Measurements from ENCODE around the gene NFE2L3. TPM values are rescaled to one million over a fixed set of nuclear protein-coding genes. Genes with fewer than 3 reads are reported as not detected.
"Not testable (repeated sequence)": the region's sequence is repeated elsewhere in the genome, so short reads cannot be mapped to it uniquely, and the experiment has no call there.

The NFE2L3 gene
- total and polyA plus RNA-seq, 9 of the 15 experiments (the other 6 are each of a cell fraction or from before 2014, with no cell fraction given), result 2.9 to 16.9 (median 12.4) TPM

DNA sequence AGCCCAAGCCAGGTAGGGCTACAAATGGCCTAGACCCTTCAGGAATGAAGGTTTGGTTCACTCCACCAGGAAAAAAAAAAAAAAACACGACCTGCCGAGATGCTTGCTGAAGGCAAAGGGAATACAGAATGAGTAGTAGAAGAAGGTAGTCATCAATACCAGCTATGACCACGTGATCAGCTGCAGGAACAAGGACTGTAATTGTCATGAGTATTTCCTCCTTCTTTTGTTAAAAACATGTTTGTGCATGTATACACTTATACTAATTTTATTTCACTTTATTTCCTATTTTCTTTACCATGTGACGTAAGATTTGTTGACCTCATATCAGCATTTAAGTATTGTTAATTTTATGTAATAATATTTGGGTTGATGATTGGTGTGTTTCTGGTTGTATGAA is 27.2 kb upstream of the NFE2L3 start:
- peaks cover 25 to 48% of the 10 kb centered on the region in 2 experiments for H3K27me3 ChIP-seq (ENCODE audit: control insufficient read depth in 2 of 2, insufficient read depth in 2 of 2, low read length in 2 of 2)
- in situ Hi-C loops (cut with MboI); H3K4me1 ChIP-seq (replicated peaks in 1 of 2; ENCODE audit: control insufficient read depth in 2 of 2, insufficient read depth in 2 of 2, low read length in 2 of 2); H3K27ac ChIP-seq (ENCODE audit: extremely low read depth, low read depth, low read length); H3K9ac ChIP-seq (ENCODE audit: insufficient read depth in 1 of 2, low read depth in 2 of 2, low read length in 2 of 2); POLR2A ChIA-PET; H4K20me1 ChIP-seq (replicated peaks; ENCODE audit: control insufficient read depth, insufficient read depth, low read length); ATAC-seq; intact Hi-C loops (cut with micrococcal nuclease); H3K9me1 ChIP-seq (ENCODE audit: control insufficient read depth, insufficient read depth, low read length); DNase-seq (ENCODE audit: extremely low read depth in 1 of 4, low spot score in 3 of 4); H2AFZ ChIP-seq (ENCODE audit: low read depth, low read length); H3K4me3 ChIP-seq; CTCF ChIA-PET (ENCODE audit: low intra/inter-chr PET ratio); H3K79me2 ChIP-seq (ENCODE audit: control insufficient read depth, insufficient read depth, low read length); H3K9me3 ChIP-seq (replicated peaks; ENCODE audit: control insufficient read depth, insufficient read depth, low read depth, low read length); H3K4me2 ChIP-seq (ENCODE audit: insufficient read depth, low read length); FAIRE-seq; BruUV-seq (replicated peaks); H3K36me3 ChIP-seq (ENCODE audit: control insufficient read depth, insufficient read depth, low read length): not testable (repeated sequence)
- TF ChIP-seq, protein P1, sequence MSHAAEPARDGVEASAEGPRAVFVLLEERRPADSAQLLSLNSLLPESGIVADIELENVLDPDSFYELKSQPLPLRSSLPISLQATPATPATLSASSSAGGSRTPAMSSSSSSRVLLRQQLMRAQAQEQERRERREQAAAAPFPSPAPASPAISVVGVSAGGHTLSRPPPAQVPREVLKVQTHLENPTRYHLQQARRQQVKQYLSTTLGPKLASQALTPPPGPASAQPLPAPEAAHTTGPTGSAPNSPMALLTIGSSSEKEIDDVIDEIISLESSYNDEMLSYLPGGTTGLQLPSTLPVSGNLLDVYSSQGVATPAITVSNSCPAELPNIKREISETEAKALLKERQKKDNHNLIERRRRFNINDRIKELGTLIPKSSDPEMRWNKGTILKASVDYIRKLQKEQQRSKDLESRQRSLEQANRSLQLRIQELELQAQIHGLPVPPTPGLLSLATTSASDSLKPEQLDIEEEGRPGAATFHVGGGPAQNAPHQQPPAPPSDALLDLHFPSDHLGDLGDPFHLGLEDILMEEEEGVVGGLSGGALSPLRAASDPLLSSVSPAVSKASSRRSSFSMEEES (CRISPR knock-in tag; IDR thresholded peaks at IDR 0.05), result peak; percentile 60
- peak; percentile 60 for TF ChIP-seq RAD51 (IDR thresholded peaks at IDR 0.05; ENCODE audit: borderline replicate concordance, low read depth)
- WGBS (ENCODE audit: insufficient coverage, low coverage, missing lambda C conversion rate), result 7% methylated on average over 4 of the region's 4 CpGs

DNA sequence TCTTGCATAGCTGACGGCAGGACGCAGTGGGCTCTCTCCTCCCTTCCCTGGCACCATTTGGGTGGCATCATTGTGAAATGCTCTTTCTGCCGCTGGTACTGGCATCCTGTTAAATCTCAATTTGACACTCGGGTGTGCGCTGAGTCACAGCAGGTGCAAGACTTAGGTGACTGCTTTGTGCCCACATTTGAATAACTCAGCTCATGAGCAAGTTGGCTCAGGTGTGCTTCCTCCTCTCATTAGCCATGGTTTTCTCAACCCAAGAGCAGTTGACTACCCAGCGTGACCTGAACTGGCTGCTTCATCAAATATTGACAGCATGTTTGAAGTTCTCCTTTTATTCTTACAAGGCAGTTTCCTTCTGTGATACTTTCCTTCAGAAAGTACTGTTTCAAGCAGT is 24.6 kb upstream of the NFE2L3 start:
- WGBS (ENCODE audit: insufficient coverage, low coverage, missing lambda C conversion rate), result 0% methylated on average over 6 of the region's 6 CpGs
- no peak overlapping the region for H2AFZ ChIP-seq (ENCODE audit: low read depth, low read length)
- H3K9me1 ChIP-seq (ENCODE audit: control insufficient read depth, insufficient read depth, low read length), result no peaks in the 10 kb centered on the region
- H4K20me1 ChIP-seq (replicated peaks; ENCODE audit: control insufficient read depth, insufficient read depth, low read length), result no peaks in the 10 kb centered on the region
- no peak overlapping the region for H3K27ac ChIP-seq (ENCODE audit: extremely low read depth, low read depth, low read length)
- intact Hi-C loops (cut with micrococcal nuclease), result no loop called here
- no peak overlapping the region for H3K4me2 ChIP-seq (ENCODE audit: insufficient read depth, low read length)
- H3K36me3 ChIP-seq (ENCODE audit: control insufficient read depth, insufficient read depth, low read length), result no peaks in the 10 kb centered on the region
- in situ Hi-C loops (cut with MboI), result no loop called here
- no peak for ATAC-seq
- TF ChIP-seq PRMT5 (CRISPR knock-in tag; IDR thresholded peaks at IDR 0.05), result no peak
- TF ChIP-seq FIP1L1 (IDR thresholded peaks at IDR 0.05; ENCODE audit: low read depth, low read length, poor library complexity, severe bottlenecking), result no peak
- TF ChIP-seq CBX8 (IDR thresholded peaks at IDR 0.05; ENCODE audit: borderline replicate concordance, extremely low read depth, low read depth, low read length, poor library complexity, severe bottlenecking), result no peak
- TF ChIP-seq SMARCA5 (IDR thresholded peaks at IDR 0.05), result no peak
- no peak for TF ChIP-seq POLR2B (IDR thresholded peaks at IDR 0.05; ENCODE audit: low read depth, partially characterized antibody)
- no peak for TF ChIP-seq ZNF445 (CRISPR knock-in tag; IDR thresholded peaks at IDR 0.05; ENCODE audit: low read depth)
- TF ChIP-seq CEBPB (tag; IDR thresholded peaks at IDR 0.05), result no peak
- TF ChIP-seq ZNF57 (CRISPR knock-in tag; IDR thresholded peaks at IDR 0.05), result no peak
- no peak for DNase-seq (ENCODE audit: extremely low read depth in 1 of 4, low spot score in 3 of 4)
- H3K4me1 ChIP-seq (replicated peaks in 1 of 2; ENCODE audit: control insufficient read depth in 2 of 2, insufficient read depth in 2 of 2, low read length in 2 of 2), result peaks cover 0 to 3% of the 10 kb centered on the region in 2 experiments; a peak in 1 of 5 replicates
- FAIRE-seq, result no peak
- BruUV-seq (replicated peaks), result no TSS peak
- H3K9me3 ChIP-seq (replicated peaks; ENCODE audit: control insufficient read depth, insufficient read depth, low read depth, low read length), result no peaks in the 10 kb centered on the region
- H3K9ac ChIP-seq (ENCODE audit: insufficient read depth in 1 of 2, low read depth in 2 of 2, low read length in 2 of 2), result no peak overlapping the region
- ChIA-PET CTCF (ENCODE audit: low intra/inter-chr PET ratio) (no interaction called here), POLR2A (interaction anchor here (1.9 to 3.8 kb wide), 2 partner anchors 9 to 60 kb away, joined by 7 to 14 read pairs; no protein-coding TSS in a partner anchor)
- H3K4me3 ChIP-seq, result no peak overlapping the region
- peaks cover 24 to 46% of the 10 kb centered on the region in 2 experiments; a peak in 4 of 5 replicates for H3K27me3 ChIP-seq (ENCODE audit: control insufficient read depth in 2 of 2, insufficient read depth in 2 of 2, low read length in 2 of 2)
- no peaks in the 10 kb centered on the region for H3K79me2 ChIP-seq (ENCODE audit: control insufficient read depth, insufficient read depth, low read length)
